ENCODE measurements around the gene WBP1L.

DNA sequence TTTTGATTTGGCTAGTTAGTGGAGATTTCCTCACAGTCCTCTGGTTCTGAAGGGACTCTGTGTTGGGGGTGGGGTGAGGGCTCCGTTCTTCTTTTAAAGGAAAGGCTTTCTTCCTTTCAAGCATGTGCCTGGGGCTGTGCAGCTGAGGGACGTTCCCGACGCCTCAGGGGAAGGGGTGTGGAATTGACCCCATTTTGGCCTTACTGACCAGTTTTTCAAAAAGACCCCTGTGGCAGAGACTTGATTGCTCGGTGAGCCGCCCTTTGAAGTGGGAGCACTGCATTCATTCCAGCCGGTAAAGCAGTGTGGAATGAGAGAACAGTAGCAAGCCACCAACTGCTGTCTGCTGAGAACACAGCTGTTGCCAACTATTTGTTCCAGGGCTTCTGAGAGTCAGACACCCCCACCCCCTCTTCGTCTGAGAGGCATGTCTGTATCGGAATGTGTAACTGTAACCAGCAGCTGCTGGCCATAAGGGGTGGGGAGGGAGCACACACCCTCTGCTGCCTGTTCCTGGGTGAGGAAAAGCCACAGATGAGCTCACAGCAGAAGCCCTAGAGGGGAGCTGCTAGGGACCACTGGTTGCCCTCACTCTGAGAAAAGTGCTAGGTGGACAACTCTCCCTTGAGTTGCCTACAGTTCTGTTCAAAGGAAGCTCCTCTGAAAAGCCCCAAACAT lies 33.2 kb downstream of the WBP1L start:
- peak; percentile 68 to 94 (median 92) for TF ChIP-seq POLR2AphosphoS5 (IDR thresholded peaks at IDR 0.05)
- TF ChIP-seq EP300 (IDR thresholded peaks at IDR 0.05) = peak; percentile 89
- no peak for TF ChIP-seq POLR2A (IDR thresholded peaks at IDR 0.05)
- TF ChIP-seq, protein P1, sequence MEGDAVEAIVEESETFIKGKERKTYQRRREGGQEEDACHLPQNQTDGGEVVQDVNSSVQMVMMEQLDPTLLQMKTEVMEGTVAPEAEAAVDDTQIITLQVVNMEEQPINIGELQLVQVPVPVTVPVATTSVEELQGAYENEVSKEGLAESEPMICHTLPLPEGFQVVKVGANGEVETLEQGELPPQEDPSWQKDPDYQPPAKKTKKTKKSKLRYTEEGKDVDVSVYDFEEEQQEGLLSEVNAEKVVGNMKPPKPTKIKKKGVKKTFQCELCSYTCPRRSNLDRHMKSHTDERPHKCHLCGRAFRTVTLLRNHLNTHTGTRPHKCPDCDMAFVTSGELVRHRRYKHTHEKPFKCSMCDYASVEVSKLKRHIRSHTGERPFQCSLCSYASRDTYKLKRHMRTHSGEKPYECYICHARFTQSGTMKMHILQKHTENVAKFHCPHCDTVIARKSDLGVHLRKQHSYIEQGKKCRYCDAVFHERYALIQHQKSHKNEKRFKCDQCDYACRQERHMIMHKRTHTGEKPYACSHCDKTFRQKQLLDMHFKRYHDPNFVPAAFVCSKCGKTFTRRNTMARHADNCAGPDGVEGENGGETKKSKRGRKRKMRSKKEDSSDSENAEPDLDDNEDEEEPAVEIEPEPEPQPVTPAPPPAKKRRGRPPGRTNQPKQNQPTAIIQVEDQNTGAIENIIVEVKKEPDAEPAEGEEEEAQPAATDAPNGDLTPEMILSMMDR (IDR thresholded peaks at IDR 0.05) = no peak

All from stomach (tissue), 4 donors.